Non-pigmented ciliary epithelial cell (primary cell): ENCODE data around the gene ENDOV.
"Not testable (repeated sequence)": the region's sequence is repeated elsewhere in the genome, so short reads cannot be mapped to it uniquely, and the experiment has no call there.

Experiments
- DNase-seq: peaks from one replicate; pipeline ENCODE4 v3.0.0-alpha.2; 2010; ENCODE audit warnings: low read depth

ENDOV gene

DNA sequence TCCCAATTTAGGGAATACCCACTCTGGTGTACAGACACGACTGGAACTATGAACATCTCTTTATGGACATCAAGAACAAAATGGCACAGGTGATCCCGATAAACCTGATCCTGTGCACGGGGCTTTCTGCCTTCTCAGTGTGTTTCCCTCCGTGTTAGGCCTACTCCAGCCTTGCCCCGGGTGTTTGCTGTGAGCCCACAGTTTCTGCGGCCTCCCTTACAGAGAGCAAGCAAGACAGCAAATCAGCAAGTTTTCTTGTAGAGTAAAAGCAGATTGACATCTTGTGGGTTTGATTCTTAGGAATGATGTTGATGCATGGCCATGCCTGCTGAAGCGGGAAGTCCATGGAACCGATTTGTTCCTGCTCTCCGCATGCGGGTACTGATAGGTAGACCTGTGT is 26.4 kb upstream of the ENDOV start:
- no peak for DNase-seq

- no peak for DNase-seq
Observed at GRCh38 chr17:80389011-80389995, 25.7 kb upstream of the ENDOV start.

DNA sequence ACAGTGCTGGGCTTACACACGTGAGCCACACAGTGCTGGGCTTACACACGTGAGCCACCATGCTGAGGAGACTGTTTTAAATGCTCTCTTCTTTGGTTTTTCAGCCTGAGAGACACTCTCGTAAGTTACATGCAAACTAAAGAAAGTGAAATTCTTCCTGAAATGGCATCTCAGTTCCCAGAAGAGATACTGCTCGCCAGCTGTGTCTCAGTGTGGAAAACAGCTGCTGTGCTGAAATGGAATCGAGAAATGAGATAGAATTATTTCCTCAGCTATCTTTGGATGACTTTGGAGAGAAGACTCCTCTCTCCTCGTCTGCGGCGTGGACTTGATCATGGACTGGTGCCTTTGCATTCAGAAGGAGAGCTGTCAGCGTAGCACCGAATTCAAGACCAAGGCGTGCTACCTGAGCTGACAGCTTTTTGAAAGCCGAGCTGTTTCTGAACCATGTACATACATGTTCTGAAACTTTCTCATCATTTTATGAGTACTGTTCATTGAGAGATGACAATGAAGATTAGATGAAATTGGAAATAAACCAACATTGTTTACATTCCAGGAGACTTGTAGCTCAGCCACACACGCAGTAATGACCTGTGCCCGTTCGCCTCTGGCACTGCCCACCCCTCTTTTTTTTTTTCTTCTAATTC is 21.6 kb upstream of the ENDOV start:
- DNase-seq: no peak

GRCh38 chr17:80393961-80394360 is 21.0 kb upstream of the ENDOV start:
- DNase-seq: no peak

- DNase-seq: no peak
Observed at GRCh38 chr17:80394629-80395216, 20.2 kb upstream of the ENDOV start.

DNA sequence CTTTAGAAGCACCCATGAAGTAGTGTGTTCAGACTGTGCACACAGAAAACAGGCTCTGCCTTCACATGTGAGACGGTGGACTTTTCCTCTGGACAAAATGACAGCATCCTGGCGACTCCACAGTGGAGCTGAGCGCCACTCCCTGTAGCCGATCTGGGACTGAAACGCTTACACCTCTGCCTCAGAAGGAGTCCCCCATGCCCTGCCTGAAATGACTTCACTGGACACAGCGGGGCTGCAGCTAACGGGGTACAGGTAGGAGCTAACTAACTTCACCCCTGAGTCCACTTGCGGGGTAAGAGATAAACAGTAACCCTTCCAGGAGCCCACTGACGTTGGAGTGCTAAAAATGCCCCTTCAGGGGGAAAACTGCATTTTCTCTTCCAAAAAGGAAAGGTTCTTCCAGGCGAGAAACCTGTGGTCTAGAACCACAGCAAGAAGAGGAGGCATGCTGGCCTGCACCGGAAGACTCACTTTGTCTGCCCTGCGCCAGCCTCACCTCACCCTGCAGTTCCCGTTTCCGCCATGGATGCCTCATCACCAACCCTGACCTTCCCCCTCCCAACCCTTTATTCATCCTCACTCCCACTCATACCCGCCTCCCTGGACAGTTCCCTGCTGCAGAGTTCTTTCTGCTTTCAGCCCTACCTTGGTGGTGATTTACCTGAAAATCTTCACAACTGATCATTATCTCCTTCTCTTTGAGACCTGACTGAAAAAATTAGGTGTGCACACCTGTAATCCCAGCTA is 19.4 kb upstream of the ENDOV start:
- no peak for DNase-seq

- no peak for DNase-seq
Observed at GRCh38 chr17:80396157-80397033, 18.6 kb upstream of the ENDOV start.

- DNase-seq: no peak
Observed at GRCh38 chr17:80397034-80397387, 18.0 kb upstream of the ENDOV start.

DNA sequence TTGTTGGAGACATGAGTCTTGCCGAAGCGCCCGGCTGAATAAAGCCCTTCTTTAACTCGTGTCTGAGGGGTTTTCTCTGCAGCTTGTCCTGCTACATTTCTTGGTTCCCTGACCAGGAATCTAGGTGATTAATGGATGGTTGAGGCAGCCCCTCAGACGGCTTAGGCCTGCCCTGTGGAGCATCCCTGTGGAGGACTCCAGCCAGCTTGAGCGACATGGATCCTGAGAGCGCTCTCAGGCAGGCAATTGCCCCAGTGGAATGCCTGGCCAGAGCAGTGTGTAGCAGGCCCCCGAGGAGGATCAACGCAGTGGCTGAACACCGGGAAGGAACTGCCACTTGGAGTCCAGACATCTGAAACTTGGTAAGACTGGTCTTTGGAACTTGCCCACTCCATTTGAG is 17.3 kb upstream of the ENDOV start:
- DNase-seq: no peak

- DNase-seq: not testable (repeated sequence)
Observed at GRCh38 chr17:80401086-80401485, 13.9 kb upstream of the ENDOV start.

GRCh38 chr17:80402102-80402501 is 12.9 kb upstream of the ENDOV start:
- DNase-seq: not testable (repeated sequence)

- DNase-seq: no peak
Observed at GRCh38 chr17:80402959-80403358, 12.0 kb upstream of the ENDOV start.

GRCh38 chr17:80406146-80406545 is 8.8 kb upstream of the ENDOV start:
- DNase-seq: no peak

DNA sequence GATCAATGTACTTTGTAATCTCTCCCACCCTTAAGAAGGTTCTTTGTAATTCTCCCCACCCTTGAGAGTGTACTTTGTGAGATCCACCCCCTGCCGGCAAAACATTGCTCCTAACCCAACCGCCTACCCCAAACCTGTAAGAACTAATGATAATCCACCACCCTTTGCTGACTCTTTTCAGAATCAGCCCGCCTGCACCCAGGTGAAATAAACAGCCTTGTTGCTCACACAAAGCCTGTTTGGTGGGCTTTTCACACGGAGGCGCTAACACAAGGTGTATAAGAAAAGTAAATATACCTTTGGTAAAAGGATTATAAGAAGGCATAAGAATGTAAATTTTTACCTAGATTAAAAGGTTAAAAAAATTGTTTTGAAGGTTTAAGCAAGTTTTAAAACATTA is 7.0 kb upstream of the ENDOV start:
- DNase-seq: not testable (repeated sequence)

- no peak for DNase-seq
Observed at GRCh38 chr17:80408872-80409271, 6.1 kb upstream of the ENDOV start.

DNA sequence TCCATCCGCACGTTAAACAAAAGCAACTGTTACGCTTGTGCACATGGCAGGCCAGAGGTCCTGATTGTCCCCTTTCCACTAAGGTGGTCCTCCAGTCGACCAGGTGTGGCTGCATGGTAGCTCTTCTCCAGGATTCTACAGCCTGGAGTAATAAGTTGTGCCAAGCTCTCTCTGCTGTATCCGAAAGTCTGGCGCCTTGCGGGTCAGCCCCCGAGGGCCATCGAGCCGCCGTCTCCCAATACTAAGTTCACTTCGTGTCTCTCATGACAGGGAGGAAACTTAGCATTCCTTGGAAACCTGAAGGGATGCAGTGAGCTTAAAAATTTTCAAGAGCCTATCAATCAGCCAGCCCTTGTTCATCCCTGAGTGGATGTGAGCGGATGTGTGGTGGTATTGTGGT is 5.3 kb upstream of the ENDOV start:
- no peak for DNase-seq

DNA sequence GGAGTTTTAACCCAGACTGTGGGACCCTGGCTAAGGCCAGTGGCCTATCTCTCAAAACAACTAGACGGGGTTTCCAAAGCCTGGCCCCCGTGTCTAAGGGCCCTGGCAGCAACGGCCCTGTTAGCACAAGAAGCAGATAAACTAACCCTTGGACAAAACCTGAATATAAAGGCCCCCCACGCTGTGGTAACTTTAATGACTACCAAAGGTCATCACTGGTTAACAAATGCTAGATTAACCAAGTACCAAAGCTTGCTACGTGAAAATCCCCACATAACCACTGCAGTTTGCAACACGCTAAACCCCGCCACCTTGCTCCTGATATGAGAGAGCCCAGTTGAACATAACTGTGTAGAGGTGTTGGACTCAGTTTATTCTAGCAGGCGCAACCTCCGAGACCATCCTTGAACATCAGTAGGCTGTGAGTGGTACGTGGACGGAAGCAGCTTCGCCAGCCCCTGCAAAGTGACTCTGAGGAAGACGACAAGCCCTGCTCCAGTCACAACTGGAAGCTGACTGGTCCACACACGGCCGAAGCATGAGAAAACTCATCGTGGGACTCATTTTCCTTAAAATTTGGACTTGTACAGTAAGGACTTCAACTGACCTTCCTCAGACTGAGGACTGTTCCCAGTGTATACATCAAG is 4.4 kb upstream of the ENDOV start:
- not testable (repeated sequence) for DNase-seq

GRCh38 chr17:80413771-80414507 is 1.0 kb upstream of the ENDOV start:
- no peak for DNase-seq

- no peak for DNase-seq
Observed at GRCh38 chr17:80414508-80414802, 512 bp upstream of the ENDOV start.

GRCh38 chr17:80415626-80416137 is 715 bp downstream of the ENDOV start:
- no peak for DNase-seq
